ENCODE data around the gene RXRG. TPM values are rescaled to one million over a fixed set of nuclear protein-coding genes. Genes with fewer than 3 reads are reported as not detected.

The RXRG gene
- polyA plus RNA-seq, 1 donor (not counting 4 experiments of a cell fraction or from before 2014, with no cell fraction given), result not detected

DNA sequence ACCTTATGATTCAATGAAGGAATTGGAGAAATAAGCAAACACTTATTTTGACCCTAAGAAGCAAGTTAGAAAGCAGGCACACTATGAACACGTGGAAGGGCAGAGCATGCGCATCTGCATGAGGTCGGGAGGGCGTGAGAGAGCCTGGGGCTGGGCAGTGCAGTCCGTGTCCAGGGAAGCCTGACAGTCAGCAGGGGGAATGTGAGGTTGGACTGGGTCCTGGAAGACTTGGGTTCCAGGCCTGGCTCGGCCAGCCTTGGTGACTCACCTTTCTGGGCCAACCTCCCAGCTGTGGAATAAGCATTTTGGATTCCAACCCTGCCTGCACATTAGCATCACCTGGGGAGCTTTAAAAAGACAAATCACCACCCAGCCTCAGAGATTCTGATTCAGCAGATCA lies 61.9 kb downstream of the RXRG start:
- no peak overlapping the region for H3K27ac ChIP-seq (ENCODE audit: control insufficient read depth, insufficient read depth, low read length)

DNA sequence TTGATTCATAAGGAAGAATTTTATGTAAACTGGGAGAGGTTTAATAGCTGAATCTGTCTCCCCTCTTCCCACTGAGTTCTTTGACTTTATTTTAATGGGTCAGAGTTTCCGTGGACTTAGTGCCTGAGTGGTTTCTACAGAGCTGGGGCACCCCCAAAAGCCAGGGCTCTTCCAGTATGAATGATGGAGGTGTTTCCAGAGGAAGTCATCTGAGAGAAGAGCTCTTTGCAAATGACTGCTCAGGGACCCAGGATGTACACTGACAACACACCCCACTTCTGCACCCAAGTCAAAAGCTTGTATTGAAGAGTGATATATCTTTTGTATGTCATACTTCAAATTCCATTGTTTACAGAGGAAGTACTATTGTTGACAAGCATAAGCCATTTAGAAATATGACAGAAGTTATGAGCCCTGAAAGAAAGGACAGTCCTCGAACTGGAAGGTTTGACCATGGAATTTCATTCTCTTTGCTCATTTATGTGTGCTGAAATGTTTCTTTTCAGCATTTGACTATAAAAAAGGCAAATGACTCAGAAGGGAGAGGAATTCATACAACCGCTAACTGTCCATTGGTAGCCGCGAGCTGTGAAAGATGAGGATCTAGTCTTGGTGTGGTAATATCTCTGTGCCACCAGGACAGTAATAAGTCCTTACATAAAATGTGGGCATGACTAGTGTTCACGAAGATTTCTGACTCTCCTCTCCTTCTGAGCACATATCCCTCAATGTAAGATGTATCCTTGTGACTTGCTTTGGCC lies 63.0 kb downstream of the RXRG start:
- Histone ChIP-seq H3K79me2 (ENCODE audit: control insufficient read depth, insufficient read depth, low read length) (no peaks in the 10 kb centered on the region), H3K4me3 (ENCODE audit: control insufficient read depth in 2 of 3, extremely low read depth in 1 of 3, insufficient read depth in 2 of 3, low read depth in 1 of 3, low read length in 3 of 3) (no peak overlapping the region), H3K27me3 (ENCODE audit: control insufficient read depth, extremely low read depth, insufficient read depth, low read length) (peaks cover 55% of the 10 kb centered on the region), H3K4me1 (ENCODE audit: control insufficient read depth, extremely low read depth, insufficient read depth, low read length) (peaks cover 3% of the 10 kb centered on the region), H3K9me1 (ENCODE audit: control insufficient read depth, extremely low read depth, insufficient read depth, low read length) (no peaks in the 10 kb centered on the region), H3K9me3 (ENCODE audit: control insufficient read depth, low read depth, low read length) (no peaks in the 10 kb centered on the region), H4K20me1 (ENCODE audit: control insufficient read depth, extremely low read depth, insufficient read depth, low read length) (no peaks in the 10 kb centered on the region), H3K4me2 (ENCODE audit: control insufficient read depth, extremely low read depth, insufficient read depth, low read depth, low read length) (no peak overlapping the region), H3K9ac (ENCODE audit: control insufficient read depth, extremely low read depth, insufficient read depth, low read length) (no peak overlapping the region), H3K36me3 (ENCODE audit: control insufficient read depth in 2 of 2, extremely low read depth in 1 of 2, insufficient read depth in 2 of 2, low read length in 2 of 2) (no peaks in the 10 kb centered on the region), H2AFZ (ENCODE audit: control insufficient read depth, low read length) (no peak overlapping the region), H3K27ac (ENCODE audit: control insufficient read depth, insufficient read depth, low read length) (no peak overlapping the region)
- no peak for TF ChIP-seq EZH2 (IDR thresholded peaks at IDR 0.05; ENCODE audit: low read length)
- TF ChIP-seq, protein P1, sequence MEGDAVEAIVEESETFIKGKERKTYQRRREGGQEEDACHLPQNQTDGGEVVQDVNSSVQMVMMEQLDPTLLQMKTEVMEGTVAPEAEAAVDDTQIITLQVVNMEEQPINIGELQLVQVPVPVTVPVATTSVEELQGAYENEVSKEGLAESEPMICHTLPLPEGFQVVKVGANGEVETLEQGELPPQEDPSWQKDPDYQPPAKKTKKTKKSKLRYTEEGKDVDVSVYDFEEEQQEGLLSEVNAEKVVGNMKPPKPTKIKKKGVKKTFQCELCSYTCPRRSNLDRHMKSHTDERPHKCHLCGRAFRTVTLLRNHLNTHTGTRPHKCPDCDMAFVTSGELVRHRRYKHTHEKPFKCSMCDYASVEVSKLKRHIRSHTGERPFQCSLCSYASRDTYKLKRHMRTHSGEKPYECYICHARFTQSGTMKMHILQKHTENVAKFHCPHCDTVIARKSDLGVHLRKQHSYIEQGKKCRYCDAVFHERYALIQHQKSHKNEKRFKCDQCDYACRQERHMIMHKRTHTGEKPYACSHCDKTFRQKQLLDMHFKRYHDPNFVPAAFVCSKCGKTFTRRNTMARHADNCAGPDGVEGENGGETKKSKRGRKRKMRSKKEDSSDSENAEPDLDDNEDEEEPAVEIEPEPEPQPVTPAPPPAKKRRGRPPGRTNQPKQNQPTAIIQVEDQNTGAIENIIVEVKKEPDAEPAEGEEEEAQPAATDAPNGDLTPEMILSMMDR (optimal IDR thresholded peaks at IDR 0.05 in 1 of 3, IDR thresholded peaks at IDR 0.05 in 1 of 3, conservative IDR thresholded peaks at IDR 0.05 in 1 of 3; ENCODE audit: extremely low read depth in 1 of 3, insufficient read depth in 2 of 3, low read length in 3 of 3), result no peak
- no peak for FAIRE-seq
- dilution Hi-C loops (cut with MboI; ENCODE audit: extremely low pct_ligation_motif_present, low sequenced_read_pairs), result no loop called here
- DNase-seq (ENCODE audit: low read depth, low spot score), result no peak

More for the DNA sequence above, 61.9 kb downstream of the RXRG start:
- FAIRE-seq, result no peak
- Histone ChIP-seq H2AFZ (ENCODE audit: control insufficient read depth, low read length) (no peak overlapping the region), H3K4me3 (ENCODE audit: control insufficient read depth in 2 of 3, extremely low read depth in 1 of 3, insufficient read depth in 2 of 3, low read depth in 1 of 3, low read length in 3 of 3) (no peak overlapping the region), H3K36me3 (ENCODE audit: control insufficient read depth in 2 of 2, extremely low read depth in 1 of 2, insufficient read depth in 2 of 2, low read length in 2 of 2) (no peaks in the 10 kb centered on the region), H3K9me1 (ENCODE audit: control insufficient read depth, extremely low read depth, insufficient read depth, low read length) (no peaks in the 10 kb centered on the region), H3K9ac (ENCODE audit: control insufficient read depth, extremely low read depth, insufficient read depth, low read length) (no peak overlapping the region), H3K4me1 (ENCODE audit: control insufficient read depth, extremely low read depth, insufficient read depth, low read length) (peaks cover 3% of the 10 kb centered on the region), H3K27me3 (ENCODE audit: control insufficient read depth, extremely low read depth, insufficient read depth, low read length) (peaks cover 60% of the 10 kb centered on the region), H4K20me1 (ENCODE audit: control insufficient read depth, extremely low read depth, insufficient read depth, low read length) (no peaks in the 10 kb centered on the region), H3K4me2 (ENCODE audit: control insufficient read depth, extremely low read depth, insufficient read depth, low read depth, low read length) (no peak overlapping the region), H3K9me3 (ENCODE audit: control insufficient read depth, low read depth, low read length) (no peaks in the 10 kb centered on the region), H3K79me2 (ENCODE audit: control insufficient read depth, insufficient read depth, low read length) (no peaks in the 10 kb centered on the region)
- dilution Hi-C loops (cut with MboI; ENCODE audit: extremely low pct_ligation_motif_present, low sequenced_read_pairs), result no loop called here
- DNase-seq (ENCODE audit: low read depth, low spot score), result no peak
- TF ChIP-seq, protein P1 (optimal IDR thresholded peaks at IDR 0.05 in 1 of 3, IDR thresholded peaks at IDR 0.05 in 1 of 3, conservative IDR thresholded peaks at IDR 0.05 in 1 of 3; ENCODE audit: extremely low read depth in 1 of 3, insufficient read depth in 2 of 3, low read length in 3 of 3), result no peak
- TF ChIP-seq EZH2 (IDR thresholded peaks at IDR 0.05; ENCODE audit: low read length), result no peak
